Amygdala (tissue), 56 donors: Measurements from ENCODE around the gene DGKB.

ENCODE experiments used
- DNase-seq, 56 donors: peaks; one replicate each; lab custom pipeline; 2025; lab: John Stamatoyannopoulos, UW

The DGKB gene

DNA sequence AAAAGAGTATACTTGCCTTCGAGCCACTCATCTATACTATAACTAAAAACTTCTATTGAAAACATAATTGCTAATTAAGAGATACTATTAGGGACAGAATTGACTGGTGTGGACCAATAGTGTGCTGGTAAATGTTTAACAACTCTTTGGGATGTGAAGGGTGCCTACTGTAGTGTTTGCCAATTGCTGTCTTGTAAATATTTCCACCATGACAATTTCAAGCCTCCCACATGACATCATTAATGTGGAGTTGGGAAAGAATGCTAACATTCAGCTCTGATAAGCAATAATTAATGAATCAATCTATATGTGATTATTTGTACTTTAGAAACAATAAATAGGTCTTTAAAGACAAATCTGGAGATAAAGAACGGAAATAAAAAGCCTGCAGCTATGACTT, 136.8 kb downstream of the DGKB start:
- no peak for DNase-seq

DNA sequence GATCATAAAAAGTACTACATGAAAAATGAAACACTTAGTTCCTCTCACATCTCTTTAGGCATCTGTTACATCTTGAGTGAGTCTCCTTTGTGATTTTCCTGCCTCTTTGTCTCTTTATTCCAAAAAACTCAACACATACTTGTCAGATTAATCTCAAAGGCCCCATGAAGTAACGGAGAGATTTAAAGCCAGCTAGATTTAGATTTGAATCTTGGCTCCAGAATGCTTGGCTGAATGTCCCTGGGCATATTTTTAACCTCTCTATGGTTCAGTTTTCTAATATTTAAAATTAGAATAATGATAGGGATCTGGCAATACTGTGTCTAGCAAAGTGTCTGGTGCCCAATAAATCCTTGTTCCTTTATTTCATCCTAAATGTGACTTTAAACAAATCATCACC, 140.0 kb downstream of the DGKB start:
- DNase-seq, result no peak

GRCh38 chr7:14761510-14762296, 140.8 kb downstream of the DGKB start:
- DNase-seq, result peak in 46 of 56 donors; percentile 3 to 81 (median 26)

GRCh38 chr7:14760730-14761478, 141.6 kb downstream of the DGKB start:
- DNase-seq, result no peak

GRCh38 chr7:14759785-14760184, 142.8 kb downstream of the DGKB start:
- no peak for DNase-seq

DNA sequence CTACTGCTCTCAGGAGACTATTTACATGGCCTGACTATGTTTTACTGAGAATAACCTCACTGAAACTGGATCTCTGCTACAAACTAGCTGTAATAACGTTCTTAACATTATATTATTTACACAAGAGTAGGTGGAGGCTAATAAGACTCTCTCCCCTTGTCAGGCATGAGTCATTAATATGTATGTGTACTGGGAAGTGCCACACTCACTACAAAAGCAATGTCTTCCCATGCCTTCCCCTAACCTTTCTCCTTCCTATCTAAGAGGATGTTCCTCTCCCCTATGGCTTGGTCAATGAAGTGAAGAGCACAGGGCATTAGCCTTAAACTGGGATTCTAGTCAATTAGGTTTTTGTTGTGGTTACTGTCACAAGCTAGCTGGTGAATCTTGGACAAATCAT, 147.9 kb downstream of the DGKB start:
- DNase-seq, result no peak

GRCh38 chr7:14752301-14752700, 150.2 kb downstream of the DGKB start:
- no peak for DNase-seq

GRCh38 chr7:14751461-14751860, 151.1 kb downstream of the DGKB start:
- no peak for DNase-seq

DNA sequence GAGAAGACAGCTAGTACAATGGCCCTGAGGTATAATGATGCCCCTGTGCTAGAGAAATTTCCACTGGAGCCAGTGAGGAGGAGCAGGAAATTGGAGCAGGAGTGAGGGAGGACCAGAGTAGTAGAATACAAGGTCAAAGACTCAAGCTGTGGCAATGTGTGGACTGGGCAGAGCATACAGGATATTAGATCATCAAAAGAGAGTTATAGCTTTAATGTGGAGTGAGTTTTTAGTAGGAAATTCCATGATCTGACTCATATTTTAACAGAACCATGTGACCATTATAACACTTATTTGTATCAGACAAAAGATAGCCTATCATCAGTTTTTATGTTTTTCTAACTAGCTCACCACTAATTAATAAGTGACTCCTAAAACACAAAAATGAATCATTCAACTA, 154.1 kb downstream of the DGKB start:
- DNase-seq, result no peak

- peak in 8 of 56 donors; percentile 4 to 25 (median 7) for DNase-seq
These were observed 154.8 kb downstream of the DGKB start for GRCh38 chr7:14747701-14748100.

GRCh38 chr7:14745076-14745475, 157.5 kb downstream of the DGKB start:
- no peak for DNase-seq

DNA sequence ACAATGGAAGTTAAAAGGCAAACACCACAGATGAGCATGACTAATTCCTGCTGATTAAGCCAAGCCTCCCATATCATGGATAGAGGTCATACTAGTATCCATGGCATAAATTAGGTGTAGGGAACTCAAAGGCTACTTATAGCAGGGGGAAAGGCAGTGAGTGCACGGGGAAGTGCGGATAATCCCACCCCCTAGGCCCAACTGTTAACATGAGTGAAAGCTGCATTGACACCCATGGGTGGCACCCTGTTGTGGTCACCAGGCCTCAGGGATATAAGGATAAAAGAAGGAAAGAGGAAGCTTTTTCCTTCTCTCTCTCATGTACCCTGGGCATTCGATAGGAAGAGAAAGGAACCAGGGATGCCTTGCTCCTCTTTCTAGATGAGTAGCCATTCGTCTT, 161.9 kb downstream of the DGKB start:
- no peak for DNase-seq

- no peak for DNase-seq
These were observed 162.7 kb downstream of the DGKB start for GRCh38 chr7:14739841-14740185.

- DNase-seq, result no peak
These were observed 163.2 kb downstream of the DGKB start for GRCh38 chr7:14739168-14739840.

DNA sequence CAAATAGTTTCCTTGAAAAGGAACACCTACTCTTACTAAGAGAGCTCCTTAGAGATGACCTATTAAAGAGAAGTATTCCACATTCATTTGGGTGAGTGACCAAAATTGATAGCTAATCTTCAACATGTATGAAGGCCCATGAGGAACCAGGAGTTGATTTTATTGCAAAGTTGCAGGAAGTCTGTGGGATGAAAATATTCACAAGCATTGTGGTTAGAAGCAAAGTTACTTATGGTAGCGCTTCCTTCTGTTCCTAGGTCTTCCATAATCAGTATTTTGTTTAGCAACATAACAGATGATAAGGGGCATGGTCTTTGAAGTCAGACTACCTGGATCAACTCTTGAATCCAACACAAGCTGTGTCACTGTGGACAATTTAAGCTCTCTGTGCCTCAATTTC, 164.5 kb downstream of the DGKB start:
- DNase-seq, result no peak

DNA sequence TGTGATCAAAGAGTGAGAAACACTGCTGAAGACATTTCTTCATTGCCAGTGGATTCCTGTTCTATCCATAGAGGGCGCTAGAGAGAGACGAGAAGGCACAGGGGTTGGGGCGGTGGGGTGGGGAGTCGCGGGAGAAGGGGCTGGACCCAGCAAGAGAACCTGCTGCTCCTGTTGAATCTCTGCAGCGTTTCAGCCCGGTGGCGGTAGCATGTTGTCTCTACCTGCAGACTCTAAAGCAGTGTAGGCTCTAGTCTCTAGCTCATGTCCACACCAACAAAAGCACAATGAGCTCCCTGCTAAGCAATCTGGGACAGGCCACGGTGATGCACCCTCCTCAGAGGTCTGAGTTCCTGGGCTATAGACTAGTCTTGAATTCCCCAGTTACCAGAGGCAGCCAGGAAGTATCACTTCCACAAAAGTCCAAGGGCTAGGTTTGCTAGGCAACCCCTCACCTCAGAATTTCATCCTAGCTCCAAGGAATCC, 167.7 kb downstream of the DGKB start:
- no peak for DNase-seq

- no peak for DNase-seq
These were observed 181.8 kb downstream of the DGKB start for GRCh38 chr7:14720785-14721184.

DNA sequence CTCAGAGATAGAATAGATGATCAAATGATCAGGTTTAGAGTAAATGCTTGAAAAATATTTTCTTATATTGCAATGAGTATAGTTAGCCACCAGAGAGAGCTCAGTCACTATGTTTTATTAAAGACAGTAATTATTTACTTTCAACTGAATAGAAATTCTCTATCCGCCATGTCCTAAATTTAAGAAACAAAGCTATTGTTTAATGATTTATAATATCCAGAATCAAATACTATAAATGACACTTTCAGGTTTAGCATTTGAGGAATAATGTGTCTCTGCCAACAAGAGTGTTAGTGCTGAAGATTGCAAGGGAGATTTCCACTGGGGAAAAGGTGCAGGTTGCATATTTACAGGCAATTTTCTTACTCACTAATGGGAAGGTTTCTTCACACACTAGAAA, 184.7 kb downstream of the DGKB start:
- no peak for DNase-seq

DNA sequence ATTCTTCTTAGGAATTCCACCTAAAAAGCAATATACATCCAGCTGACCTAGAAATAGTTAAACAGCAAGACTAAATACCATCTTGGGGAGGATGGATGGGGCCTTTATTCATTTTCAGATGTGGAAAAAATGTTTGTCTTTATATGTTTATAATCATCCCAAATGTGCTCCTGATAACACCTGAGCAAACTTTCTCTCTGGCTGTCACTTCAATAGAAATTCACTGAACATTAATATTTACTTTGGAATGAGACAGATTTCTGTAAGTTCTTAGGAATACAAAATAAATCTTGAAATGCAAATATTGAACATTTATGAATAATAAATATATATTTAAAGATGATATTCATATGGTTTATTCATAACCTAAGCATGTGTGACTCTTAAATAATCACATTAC, 185.4 kb downstream of the DGKB start:
- DNase-seq, result no peak

- no peak for DNase-seq
These were observed 188.3 kb downstream of the DGKB start for GRCh38 chr7:14714161-14714728.

DNA sequence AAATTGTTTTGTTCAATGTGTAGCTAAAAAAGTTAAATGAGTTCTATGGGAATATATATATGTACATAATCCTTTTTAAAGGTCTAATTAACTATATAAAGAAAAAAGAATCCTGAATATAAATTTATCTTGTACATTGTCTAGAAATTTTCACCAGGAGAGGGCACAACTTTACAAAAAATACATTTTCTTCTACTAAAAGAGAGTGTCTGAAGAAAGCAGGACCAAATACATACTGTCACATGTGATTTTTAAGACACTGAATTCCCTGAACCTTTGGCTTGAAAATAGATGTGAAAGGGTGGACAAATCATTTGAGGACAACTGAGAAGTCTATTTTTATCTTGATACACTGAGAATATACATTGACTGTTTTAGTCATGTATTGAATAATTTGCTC, 204.3 kb downstream of the DGKB start:
- no peak for DNase-seq
